Loucy (cell line): ENCODE data around the gene OSBPL2.

Source experiments
- H2AFZ ChIP-seq: fragments of 200-600 bp; sonication (generic); 2 replicates; pipeline ENCODE4 v1.6.0; 2016; ENCODE audit warnings: antibody characterized with exemption, mild to moderate bottlenecking, low read length, moderate library complexity
- H3F3A ChIP-seq: fragments of 200-600 bp; 2 replicates; pipeline ENCODE4 v1.6.0; 2016; ENCODE audit warnings: antibody characterized with exemption, low read depth, mild to moderate bottlenecking
- H3K27me3 ChIP-seq: fragments of 200-600 bp; sonication (generic); 2 replicates; pipeline ENCODE4 v1.6.1; 2014; ENCODE audit warnings: low read length, mild to moderate bottlenecking; ENCODE audit not compliant: insufficient read depth, poor library complexity, severe bottlenecking
- H3K36me3 ChIP-seq: fragments of 200-600 bp; sonication (generic); 2 replicates; pipeline ENCODE4 v1.6.1; 2016; ENCODE audit warnings: low read length; ENCODE audit not compliant: insufficient read depth
- H3K4me1 ChIP-seq: fragments of 200-600 bp; sonication (generic); 2 replicates; pipeline ENCODE4 v1.5.1; 2014; ENCODE audit warnings: low read length, mild to moderate bottlenecking; ENCODE audit not compliant: insufficient read depth, poor library complexity, severe bottlenecking
- H3K4me2 ChIP-seq: fragments of 200-600 bp; sonication (generic); 2 replicates; pipeline ENCODE4 v1.6.0; 2014; ENCODE audit warnings: antibody characterized with exemption, low read length, low read depth, mild to moderate bottlenecking; ENCODE audit not compliant: poor library complexity, severe bottlenecking
- H3K4me3 ChIP-seq: fragments of 200-600 bp; sonication (generic); 2 replicates; pipeline ENCODE4 v1.5.1; 2014; ENCODE audit warnings: low read length, mild to moderate bottlenecking, mixed read lengths; ENCODE audit not compliant: poor library complexity, severe bottlenecking
- H3K79me2 ChIP-seq: fragments of 200-600 bp; sonication (generic); 2 replicates; pipeline ENCODE4 v1.6.1; 2014; ENCODE audit warnings: low read length; ENCODE audit not compliant: insufficient read depth
- H3K9ac ChIP-seq: fragments of 200-600 bp; sonication (generic); 2 replicates; pipeline ENCODE4 v1.6.0; 2014; ENCODE audit warnings: mild to moderate bottlenecking, low read depth, low read length, moderate library complexity; ENCODE audit not compliant: poor library complexity, severe bottlenecking
- H3K9me2 ChIP-seq: fragments of 200-600 bp; sonication (generic); replicated peaks from 2 replicates; pipeline ENCODE4 v1.6.1; 2016; ENCODE audit warnings: low read depth, low read length, mixed read lengths
- H3K9me3 ChIP-seq: fragments of 200-600 bp; sonication (generic); 2 replicates; pipeline ENCODE4 v1.6.1; 2014; ENCODE audit warnings: mild to moderate bottlenecking, antibody characterized with exemption, low read length, low read depth; ENCODE audit not compliant: insufficient read depth
- H4K20me1 ChIP-seq: fragments of 200-600 bp; sonication (generic); 2 replicates; pipeline ENCODE4 v1.6.0; 2014; ENCODE audit warnings: antibody characterized with exemption, low read length, mild to moderate bottlenecking; ENCODE audit not compliant: insufficient read depth, poor library complexity, severe bottlenecking
- CTCF ChIP-seq: fragments of 200-600 bp; sonication (generic); conservative IDR thresholded peaks from 2 replicates; pipeline ENCODE4 v1.5.1; 2014; ENCODE audit warnings: mild to moderate bottlenecking, antibody characterized with exemption, low read length
- EZH2phosphoT487 ChIP-seq: fragments of 200-600 bp; IDR thresholded peaks from 2 replicates; pipeline ENCODE4 v1.6.1; 2018; ENCODE audit warnings: antibody characterized with exemption, mild to moderate bottlenecking, moderate library complexity, borderline replicate concordance

Gene OSBPL2

GRCh38 chr20:62230276-62230675, 8.0 kb upstream of the OSBPL2 start:
- no peak overlapping the region for H3K9ac ChIP-seq
- no peaks in the 10 kb centered on the region for H4K20me1 ChIP-seq
- H3K9me3 ChIP-seq: no peaks in the 10 kb centered on the region
- H3K27me3 ChIP-seq: no peaks in the 10 kb centered on the region
- H3F3A ChIP-seq: no peaks in the 10 kb centered on the region
- H3K9me2 ChIP-seq: no peaks in the 10 kb centered on the region
- no peak overlapping the region for H3K4me2 ChIP-seq
- H3K36me3 ChIP-seq: no peaks in the 10 kb centered on the region
- H2AFZ ChIP-seq: no peak overlapping the region
- no peaks in the 10 kb centered on the region for H3K4me1 ChIP-seq
- TF ChIP-seq EZH2phosphoT487 (no peak), CTCF (no peak)
- no peaks in the 10 kb centered on the region for H3K79me2 ChIP-seq
- no peak overlapping the region for H3K4me3 ChIP-seq

DNA sequence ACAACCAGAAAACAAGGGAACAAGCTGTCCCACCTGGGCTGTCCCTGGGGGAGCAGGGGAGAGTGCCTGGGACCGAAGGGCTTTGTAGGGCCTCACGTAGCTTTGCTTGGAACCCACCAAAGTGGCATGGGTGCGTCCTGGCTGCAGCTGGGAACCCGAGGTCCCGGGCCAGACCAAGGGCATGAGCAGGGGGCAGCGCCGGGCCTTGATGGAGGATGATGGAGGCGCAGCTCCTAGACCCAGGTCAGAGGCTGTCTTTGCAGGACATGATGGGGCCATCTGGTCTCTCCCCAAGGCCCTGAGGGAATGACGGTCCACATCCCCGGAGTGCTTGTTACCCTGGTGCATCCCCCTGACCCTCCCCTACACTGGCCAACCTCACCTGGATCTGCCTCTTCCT, 7.6 kb upstream of the OSBPL2 start:
- Histone ChIP-seq H3K27me3 (no peaks in the 10 kb centered on the region), H3K9me2 (no peaks in the 10 kb centered on the region), H3K79me2 (no peaks in the 10 kb centered on the region), H4K20me1 (no peaks in the 10 kb centered on the region), H3K4me3 (no peak overlapping the region), H3K9ac (no peak overlapping the region), H3K4me1 (no peaks in the 10 kb centered on the region), H3K9me3 (no peaks in the 10 kb centered on the region), H3K4me2 (no peak overlapping the region), H2AFZ (no peak overlapping the region), H3K36me3 (no peaks in the 10 kb centered on the region), H3F3A (no peaks in the 10 kb centered on the region)
- no peak for TF ChIP-seq CTCF
- no peak for TF ChIP-seq EZH2phosphoT487

GRCh38 chr20:62231292-62231691, 7.0 kb upstream of the OSBPL2 start:
- Histone ChIP-seq H3K9me3 (no peaks in the 10 kb centered on the region), H3K36me3 (no peaks in the 10 kb centered on the region), H3K4me3 (no peak overlapping the region), H3K9me2 (no peaks in the 10 kb centered on the region), H3K4me1 (no peaks in the 10 kb centered on the region), H4K20me1 (no peaks in the 10 kb centered on the region), H3K9ac (no peak overlapping the region), H3K27me3 (no peaks in the 10 kb centered on the region), H3K79me2 (no peaks in the 10 kb centered on the region), H2AFZ (no peak overlapping the region), H3F3A (no peaks in the 10 kb centered on the region), H3K4me2 (no peak overlapping the region)
- TF ChIP-seq CTCF (no peak), EZH2phosphoT487 (no peak)
